HG02623 (cell line): ENCODE results near the gene KCNC4.

Source experiments
- ATAC-seq: cut with Tn5 transposase; IDR thresholded peaks from one replicate; pipeline ENCODE4 v1.9.1; 2021; ENCODE audit warnings: moderate library complexity; ENCODE audit not compliant: unreplicated experiment

The KCNC4 gene

GRCh38 chr1:110250749-110251148, 40.6 kb downstream of the KCNC4 start:
- ATAC-seq: no peak

- ATAC-seq: no peak
Observed at GRCh38 chr1:110253213-110253612, 43.1 kb downstream of the KCNC4 start.

- no peak for ATAC-seq
Observed at GRCh38 chr1:110254604-110255391, 44.7 kb downstream of the KCNC4 start.

- ATAC-seq: no peak
Observed at GRCh38 chr1:110255392-110255787, 45.3 kb downstream of the KCNC4 start.

GRCh38 chr1:110258734-110259133, 48.6 kb downstream of the KCNC4 start:
- no peak for ATAC-seq

GRCh38 chr1:110259770-110260169, 49.7 kb downstream of the KCNC4 start:
- no peak for ATAC-seq
